ENCODE results near the gene KCNA5.

- TF ChIP-seq, protein P1, sequence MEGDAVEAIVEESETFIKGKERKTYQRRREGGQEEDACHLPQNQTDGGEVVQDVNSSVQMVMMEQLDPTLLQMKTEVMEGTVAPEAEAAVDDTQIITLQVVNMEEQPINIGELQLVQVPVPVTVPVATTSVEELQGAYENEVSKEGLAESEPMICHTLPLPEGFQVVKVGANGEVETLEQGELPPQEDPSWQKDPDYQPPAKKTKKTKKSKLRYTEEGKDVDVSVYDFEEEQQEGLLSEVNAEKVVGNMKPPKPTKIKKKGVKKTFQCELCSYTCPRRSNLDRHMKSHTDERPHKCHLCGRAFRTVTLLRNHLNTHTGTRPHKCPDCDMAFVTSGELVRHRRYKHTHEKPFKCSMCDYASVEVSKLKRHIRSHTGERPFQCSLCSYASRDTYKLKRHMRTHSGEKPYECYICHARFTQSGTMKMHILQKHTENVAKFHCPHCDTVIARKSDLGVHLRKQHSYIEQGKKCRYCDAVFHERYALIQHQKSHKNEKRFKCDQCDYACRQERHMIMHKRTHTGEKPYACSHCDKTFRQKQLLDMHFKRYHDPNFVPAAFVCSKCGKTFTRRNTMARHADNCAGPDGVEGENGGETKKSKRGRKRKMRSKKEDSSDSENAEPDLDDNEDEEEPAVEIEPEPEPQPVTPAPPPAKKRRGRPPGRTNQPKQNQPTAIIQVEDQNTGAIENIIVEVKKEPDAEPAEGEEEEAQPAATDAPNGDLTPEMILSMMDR (IDR thresholded peaks at IDR 0.05; ENCODE audit: insufficient read depth, low read length): no peak
- no peak for TF ChIP-seq POLR2AphosphoS5 (IDR thresholded peaks at IDR 0.05; ENCODE audit: low read depth)
- TF ChIP-seq SPI1 (IDR thresholded peaks at IDR 0.05; ENCODE audit: borderline replicate concordance, low read depth): no peak
- TF ChIP-seq, protein P2, sequence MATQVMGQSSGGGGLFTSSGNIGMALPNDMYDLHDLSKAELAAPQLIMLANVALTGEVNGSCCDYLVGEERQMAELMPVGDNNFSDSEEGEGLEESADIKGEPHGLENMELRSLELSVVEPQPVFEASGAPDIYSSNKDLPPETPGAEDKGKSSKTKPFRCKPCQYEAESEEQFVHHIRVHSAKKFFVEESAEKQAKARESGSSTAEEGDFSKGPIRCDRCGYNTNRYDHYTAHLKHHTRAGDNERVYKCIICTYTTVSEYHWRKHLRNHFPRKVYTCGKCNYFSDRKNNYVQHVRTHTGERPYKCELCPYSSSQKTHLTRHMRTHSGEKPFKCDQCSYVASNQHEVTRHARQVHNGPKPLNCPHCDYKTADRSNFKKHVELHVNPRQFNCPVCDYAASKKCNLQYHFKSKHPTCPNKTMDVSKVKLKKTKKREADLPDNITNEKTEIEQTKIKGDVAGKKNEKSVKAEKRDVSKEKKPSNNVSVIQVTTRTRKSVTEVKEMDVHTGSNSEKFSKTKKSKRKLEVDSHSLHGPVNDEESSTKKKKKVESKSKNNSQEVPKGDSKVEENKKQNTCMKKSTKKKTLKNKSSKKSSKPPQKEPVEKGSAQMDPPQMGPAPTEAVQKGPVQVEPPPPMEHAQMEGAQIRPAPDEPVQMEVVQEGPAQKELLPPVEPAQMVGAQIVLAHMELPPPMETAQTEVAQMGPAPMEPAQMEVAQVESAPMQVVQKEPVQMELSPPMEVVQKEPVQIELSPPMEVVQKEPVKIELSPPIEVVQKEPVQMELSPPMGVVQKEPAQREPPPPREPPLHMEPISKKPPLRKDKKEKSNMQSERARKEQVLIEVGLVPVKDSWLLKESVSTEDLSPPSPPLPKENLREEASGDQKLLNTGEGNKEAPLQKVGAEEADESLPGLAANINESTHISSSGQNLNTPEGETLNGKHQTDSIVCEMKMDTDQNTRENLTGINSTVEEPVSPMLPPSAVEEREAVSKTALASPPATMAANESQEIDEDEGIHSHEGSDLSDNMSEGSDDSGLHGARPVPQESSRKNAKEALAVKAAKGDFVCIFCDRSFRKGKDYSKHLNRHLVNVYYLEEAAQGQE (IDR thresholded peaks at IDR 0.05; ENCODE audit: insufficient replicate concordance, low read depth): no peak
- no peak for TF ChIP-seq GABPA (IDR thresholded peaks at IDR 0.05; ENCODE audit: low read depth)
Measured at GRCh38 chr12:5018677-5019076, 25.0 kb upstream of the KCNA5 start.

All from HL-60 (cell line).